ENCODE data around the gene DNAH11.
"Not testable (repeated sequence)": the region's sequence is repeated elsewhere in the genome, so short reads cannot be mapped to it uniquely, and the experiment has no call there.

Gene DNAH11

GRCh38 chr7:21893401-21893800 lies 350.6 kb downstream of the DNAH11 start:
- no peak for DNase-seq

DNA sequence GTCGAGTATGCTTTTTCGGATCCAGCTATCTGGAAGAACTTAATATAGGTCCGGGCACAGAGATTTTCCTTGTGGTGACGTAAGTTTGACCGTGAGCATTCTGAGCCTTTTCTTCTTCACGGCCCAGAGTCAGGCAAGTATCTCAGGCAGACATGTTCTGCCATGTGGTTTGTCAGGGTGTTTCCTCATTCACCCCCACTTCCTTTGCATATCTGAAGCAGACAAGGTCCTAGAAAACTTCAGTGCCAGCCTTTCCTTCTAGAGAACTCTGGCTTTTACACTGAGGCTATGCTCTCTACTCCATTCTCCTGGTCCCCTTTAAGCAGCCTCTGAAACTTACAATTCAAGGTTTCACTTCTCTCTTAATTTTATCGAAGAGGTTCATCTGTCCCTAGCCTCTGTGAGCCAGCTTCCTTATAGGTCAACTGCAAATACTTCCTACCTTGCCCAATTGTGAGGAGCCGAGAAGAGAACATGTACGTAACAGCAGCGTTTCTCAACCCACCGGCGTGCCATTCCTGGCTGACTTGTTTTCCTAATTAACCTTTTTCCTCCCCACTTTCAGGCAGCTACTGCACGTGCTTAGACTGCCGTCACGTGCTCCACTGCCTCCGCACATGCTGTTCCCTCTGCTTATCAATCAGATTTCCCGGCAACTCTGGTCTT lies 355.6 kb downstream of the DNAH11 start:
- no peak for DNase-seq

DNA sequence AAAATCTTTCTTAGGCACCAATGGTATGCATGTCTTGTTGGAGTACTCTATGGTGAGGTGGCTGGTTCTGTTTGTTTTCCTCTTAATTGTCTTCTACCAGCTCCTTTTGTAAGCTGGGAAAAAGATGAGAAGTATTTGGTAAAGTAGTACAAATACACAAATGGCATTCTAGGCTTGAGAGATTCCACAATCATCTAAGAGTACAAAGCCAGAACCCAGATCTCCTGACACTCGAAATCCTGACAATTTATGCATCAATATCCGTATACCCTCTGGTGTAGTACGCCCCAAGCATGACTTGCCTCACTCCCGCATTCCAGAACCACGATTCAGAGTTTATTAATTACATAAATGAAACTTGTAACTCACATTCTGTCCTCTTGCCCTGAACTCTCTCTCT lies 359.4 kb downstream of the DNAH11 start:
- peak; percentile 53 for DNase-seq

DNA sequence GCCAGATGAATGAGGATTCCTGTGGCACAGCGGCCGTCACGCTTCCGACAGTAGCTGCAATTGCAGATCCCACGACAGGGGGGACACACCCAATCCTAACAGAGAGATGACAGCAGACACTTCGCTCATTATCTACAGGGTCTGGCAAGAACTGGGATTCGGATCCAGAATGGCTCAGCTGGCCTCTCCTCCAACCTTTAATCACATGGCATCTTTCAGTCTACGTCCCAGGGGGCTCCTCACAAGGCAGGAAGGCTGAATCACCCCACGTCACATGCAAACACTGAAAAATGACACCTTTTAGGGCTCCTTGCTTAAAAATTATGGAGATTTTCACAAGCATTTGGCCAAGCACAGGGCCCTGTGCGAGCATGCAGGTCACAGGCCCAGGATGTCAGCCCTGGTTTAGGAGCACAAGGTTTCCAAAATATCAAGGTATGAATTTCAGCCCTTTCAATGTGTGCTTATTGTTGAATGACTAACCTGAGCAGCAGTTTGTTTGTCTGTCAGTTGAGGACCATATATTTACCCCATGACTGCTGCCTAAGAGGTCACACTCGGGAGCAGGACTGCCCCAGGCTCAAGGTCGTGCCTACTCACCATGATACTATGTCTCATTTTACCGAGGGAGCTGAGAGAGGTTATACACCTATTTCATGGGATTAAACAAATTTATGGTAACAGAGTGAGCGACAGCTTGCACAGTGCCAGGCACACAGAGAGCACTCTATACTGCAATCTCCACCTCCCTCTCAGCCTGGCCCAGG lies 360.4 kb downstream of the DNAH11 start:
- no peak for DNase-seq

- DNase-seq: no peak
Observed at GRCh38 chr7:21908746-21909145, 365.9 kb downstream of the DNAH11 start.

- DNase-seq: no peak
Observed at GRCh38 chr7:21910253-21910652, 367.4 kb downstream of the DNAH11 start.

DNA sequence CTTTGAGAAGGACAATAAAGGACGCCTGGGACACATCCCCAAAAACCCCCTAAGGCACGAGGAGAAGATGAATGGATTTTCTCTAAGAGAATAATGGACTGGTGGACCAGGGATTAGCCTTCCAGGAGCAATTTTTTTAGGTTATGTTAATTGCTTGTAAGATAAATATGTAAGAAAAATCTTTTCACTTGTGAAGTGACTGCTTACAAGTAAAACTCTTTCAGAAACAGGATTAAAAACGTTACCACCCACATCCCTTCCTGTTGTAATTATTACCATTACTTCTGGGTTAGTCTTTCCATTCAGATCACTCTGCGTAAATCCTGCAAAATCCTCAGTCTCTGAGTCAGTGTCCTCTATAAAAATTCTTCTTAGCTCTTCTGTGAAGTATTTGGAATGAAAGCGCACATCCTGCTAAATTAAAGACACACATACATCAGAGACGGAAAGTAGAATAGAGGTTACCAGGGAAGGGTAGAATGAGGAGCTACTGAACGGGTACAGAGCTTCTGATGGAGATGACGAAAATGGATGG lies 368.6 kb downstream of the DNAH11 start:
- no peak for DNase-seq

DNA sequence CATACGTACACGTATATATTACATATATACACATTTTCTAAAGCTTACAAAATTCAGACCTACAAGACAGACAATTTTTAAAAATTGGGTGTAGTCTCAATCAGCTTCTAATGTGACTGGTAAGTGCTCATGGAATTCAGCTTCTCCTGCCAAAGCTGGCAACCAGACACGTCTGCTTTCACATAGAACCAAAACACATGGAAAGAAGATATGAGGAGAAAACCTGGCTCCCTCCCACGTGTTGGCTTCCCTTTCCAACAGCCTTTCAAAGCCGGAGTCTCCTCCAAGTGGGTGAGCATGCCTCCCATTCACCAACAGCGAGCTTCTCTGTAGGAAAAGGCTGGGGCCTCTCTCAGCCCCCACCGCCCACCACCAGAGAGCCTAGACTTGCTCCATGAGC lies 369.5 kb downstream of the DNAH11 start:
- no peak for DNase-seq

- DNase-seq: no peak
Observed at GRCh38 chr7:21912931-21913780, 370.3 kb downstream of the DNAH11 start.

- DNase-seq: no peak
Observed at GRCh38 chr7:21914671-21915070, 371.8 kb downstream of the DNAH11 start.

- DNase-seq: no peak
Observed at GRCh38 chr7:21915140-21915539, 372.3 kb downstream of the DNAH11 start.

DNA sequence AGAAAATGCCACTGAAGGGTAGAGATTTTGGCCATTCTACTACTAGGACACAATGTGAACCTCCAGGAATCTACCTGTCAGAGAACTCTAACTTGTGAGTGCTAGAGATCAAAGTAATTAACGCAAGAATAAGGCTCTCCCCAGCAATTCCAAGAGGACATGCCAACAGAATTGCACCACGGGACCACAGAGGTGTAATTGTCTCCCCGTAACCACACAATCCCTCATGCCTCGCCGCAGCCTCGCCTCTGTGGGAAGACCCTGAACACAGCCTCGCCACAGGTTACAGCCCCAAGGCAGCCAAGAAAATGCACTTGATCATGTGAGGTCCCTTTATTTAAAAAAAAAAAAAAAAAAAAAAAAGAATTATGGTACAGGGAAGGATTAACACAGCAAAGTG lies 373.3 kb downstream of the DNAH11 start:
- no peak for DNase-seq

DNA sequence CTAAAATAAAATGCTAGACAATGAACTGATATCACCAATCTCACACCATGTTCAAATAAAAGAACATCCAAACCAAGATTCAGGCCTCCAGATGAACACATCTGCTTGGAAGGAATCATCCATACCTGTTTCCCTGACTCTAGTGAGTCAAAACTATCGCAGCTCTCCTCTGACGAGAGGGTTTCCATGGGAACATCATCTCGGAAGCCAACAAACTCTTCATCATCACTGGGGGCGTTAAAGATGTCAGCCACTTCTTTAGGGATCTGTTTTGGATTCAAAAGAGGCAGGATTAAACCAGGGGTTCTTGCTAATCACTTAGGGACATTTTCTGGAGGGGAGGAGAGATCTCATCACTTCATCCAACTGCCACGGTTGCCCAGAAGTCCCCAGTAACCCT lies 373.8 kb downstream of the DNAH11 start:
- no peak for DNase-seq

DNA sequence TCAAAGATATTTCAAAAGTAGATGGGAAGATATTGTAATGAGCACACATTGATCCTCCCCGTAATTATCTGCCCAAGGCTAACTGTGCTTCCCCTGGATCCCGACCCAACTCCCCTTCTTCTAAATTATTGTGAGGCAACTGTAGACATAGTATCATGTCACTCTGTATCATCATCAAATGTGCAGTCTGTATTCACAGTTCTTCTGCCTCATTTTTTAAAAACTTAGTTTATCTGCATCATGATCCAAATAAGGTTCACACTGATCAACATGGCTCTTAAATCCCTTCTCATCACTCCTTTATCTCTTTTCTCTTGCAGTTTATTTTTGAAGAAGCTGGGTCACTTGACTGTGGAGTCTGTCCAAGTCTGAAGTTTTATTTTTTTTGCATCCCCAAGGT lies 375.4 kb downstream of the DNAH11 start:
- no peak for DNase-seq

GRCh38 chr7:21920936-21921335 lies 378.1 kb downstream of the DNAH11 start:
- DNase-seq: no peak

DNA sequence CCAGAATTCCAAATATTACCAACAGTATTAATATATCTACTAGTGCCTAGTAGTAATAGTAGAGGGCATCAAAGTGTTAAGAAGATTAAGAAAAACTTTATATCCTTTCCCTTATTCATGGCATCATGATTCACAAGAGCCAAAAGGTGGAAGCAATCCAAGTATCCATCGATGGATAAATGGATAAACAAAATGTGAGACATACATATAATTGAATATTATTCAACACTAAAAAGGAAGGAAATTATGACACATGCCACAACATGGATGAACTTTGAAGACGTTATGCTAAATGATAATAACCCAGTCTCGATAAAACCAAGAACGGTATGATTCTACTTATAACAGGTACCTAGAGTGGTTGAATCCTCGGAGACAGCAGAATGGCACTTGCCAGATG lies 379.8 kb downstream of the DNAH11 start:
- DNase-seq: no peak

DNA sequence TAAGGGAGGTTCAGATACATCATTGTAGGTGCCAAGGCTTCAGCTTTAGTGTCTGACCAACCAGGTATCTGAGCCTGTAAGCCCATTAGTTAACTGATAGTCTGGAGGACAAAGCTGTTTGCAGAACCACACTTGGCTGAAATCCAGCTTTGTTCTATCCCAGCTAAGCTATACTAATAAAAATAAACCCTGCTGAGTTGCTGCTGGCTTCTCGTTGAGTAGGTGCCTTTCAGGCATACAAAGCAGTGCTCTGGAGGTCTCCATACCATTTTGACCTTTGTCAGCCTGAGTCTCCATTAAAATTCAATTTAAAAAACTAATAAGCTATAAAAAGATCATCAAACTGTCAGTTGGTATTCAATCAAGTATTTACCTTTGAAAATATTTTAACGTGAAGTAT lies 380.8 kb downstream of the DNAH11 start:
- no peak for DNase-seq

- no peak for DNase-seq
Observed at GRCh38 chr7:21926448-21926847, 383.6 kb downstream of the DNAH11 start.

GRCh38 chr7:21927693-21928092 lies 384.9 kb downstream of the DNAH11 start:
- no peak for DNase-seq

- not testable (repeated sequence) for DNase-seq
Observed at GRCh38 chr7:21933293-21933692, 390.5 kb downstream of the DNAH11 start.

GRCh38 chr7:21934808-21935207 lies 392.0 kb downstream of the DNAH11 start:
- no peak for DNase-seq

DNA sequence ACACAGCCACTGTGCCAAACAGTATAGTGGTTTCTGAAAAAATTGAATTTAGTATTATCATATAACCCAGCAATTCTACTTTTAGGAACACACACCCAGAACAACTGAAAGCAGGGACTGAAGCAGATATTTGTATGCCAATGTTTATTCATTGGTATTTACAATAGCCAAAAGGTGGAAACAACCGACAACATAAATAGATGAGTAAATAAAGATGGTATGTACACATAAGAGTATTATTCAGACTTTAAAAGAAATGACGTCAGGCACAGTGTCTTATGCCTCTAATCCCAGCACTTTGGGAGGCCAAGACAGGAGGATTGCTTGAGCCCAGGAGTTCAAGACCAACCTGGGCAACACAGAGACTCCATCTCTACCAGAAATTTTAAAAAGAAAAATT lies 395.6 kb downstream of the DNAH11 start:
- peak; percentile 41 for DNase-seq

DNA sequence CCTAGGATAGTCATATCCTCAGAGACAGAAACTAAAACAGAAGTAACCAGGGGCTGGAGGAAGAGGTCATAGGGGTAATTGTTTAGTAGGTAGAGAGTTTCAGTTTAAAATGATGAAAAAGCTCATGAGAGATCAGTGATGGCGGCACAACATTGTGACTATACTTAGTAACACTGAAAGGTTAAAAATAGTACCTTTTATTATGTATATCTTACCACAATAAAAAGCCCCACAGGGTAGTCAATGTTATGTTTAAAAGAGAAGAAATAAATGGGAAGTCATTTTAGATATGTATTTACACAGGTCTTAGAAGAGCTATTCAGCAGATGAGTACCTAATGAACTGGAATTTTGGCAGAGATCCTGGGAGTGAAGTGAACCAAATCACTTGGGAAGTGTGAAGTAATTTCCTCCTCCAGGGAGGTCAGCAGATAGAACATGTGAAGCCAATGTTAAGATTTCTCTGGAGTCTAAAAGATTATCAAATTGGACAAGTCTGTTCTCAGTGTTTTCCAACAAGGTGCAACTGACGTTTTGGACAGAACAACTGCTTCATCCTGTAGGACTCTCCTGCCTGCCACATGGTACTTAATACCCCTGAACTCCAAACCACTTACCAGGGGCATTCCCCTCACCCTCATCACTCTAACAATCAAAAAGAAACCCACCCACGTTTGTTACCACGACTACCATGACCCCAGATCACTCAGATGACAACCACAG lies 396.5 kb downstream of the DNAH11 start:
- peak; percentile 60 for DNase-seq

Measured in HCEC 1CT (cell line).